SJSA1 (cell line): ENCODE results near the gene SOX13. TPM values are rescaled to one million over a fixed set of nuclear protein-coding genes. Genes with fewer than 3 reads are reported as not detected.

Experiments used
- DNase-seq, 2 experiments: peaks; one replicate each; pipeline ENCODE4 v3.0.0-alpha.2; 2015 to 2020; ENCODE audit warnings: low spot score in 2 of 2, low read depth in 1 of 2
- H3K27ac ChIP-seq: fragments of 250-450 bp; sonication (Bioruptor Pico); 2 replicates; pipeline ENCODE4 v1.5.1; 2020; ENCODE audit warnings: mild to moderate bottlenecking, moderate library complexity
- H3K27me3 ChIP-seq: fragments of 250-450 bp; sonication (Bioruptor Pico); replicated peaks from 2 replicates; pipeline ENCODE4 v1.5.1; 2020; ENCODE audit warnings: mild to moderate bottlenecking, moderate library complexity
- H3K36me3 ChIP-seq: fragments of 250-450 bp; sonication (Bioruptor Pico); 2 replicates; pipeline ENCODE4 v1.5.1; 2020; ENCODE audit warnings: mild to moderate bottlenecking
- H3K4me1 ChIP-seq: fragments of 250-450 bp; sonication (Bioruptor Pico); replicated peaks from 2 replicates; pipeline ENCODE4 v1.6.1; 2021; ENCODE audit warnings: mild to moderate bottlenecking
- H3K4me3 ChIP-seq: fragments of 250-450 bp; sonication (Bioruptor Pico); 2 replicates; pipeline ENCODE4 v1.5.1; 2020; ENCODE audit warnings: mild to moderate bottlenecking
- H3K9me3 ChIP-seq: fragments of 250-450 bp; sonication (Bioruptor Pico); replicated peaks from 2 replicates; pipeline ENCODE4 v1.5.1; 2020; ENCODE audit warnings: mild to moderate bottlenecking
- total RNA-seq: library from RNA; depleted of rRNA; stranded (reverse); fragments of >200 nt; shearing (Covaris generic); gene quantifications from 2 replicates; pipeline ENCODE4 v1.2.3, GENCODE V29; 2014

Gene SOX13
- total RNA-seq, 1 experiment from 2014 or later: 15.5 TPM

DNA sequence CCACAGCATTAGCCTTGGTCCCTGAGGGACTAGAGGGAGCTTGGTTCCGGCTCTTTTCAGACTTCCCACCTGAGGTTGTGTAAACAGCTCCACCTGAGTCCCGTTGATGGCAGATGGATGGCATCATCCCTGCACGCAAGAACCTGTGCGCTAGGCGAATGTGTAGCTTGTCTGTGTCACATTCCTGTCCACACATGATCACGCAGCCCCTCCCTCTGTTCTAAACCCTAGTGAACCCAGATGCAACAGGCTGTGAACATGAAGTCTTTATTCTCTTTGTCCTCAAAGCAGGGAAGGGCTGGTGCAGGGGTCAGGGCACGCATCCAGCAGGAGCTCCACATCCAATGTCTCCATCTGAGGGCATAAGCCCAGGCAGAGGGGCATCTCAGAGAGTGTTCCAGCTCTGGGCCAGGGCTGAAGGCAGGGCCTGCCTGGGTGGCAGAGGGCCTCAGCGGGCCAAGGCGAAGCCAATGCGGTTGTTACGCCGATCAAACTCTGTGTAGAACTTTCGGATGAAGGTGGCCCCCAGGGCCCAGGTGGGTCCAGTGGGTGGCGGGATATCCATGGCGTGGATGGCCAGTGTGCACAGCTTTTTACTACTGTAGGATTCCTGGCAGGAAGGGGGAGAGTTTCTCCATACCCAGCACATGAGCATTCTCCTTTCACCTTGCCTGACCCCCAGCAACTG lies 81.8 kb downstream of the SOX13 start:
- no peaks in the 10 kb centered on the region for H3K9me3 ChIP-seq
- DNase-seq: no peak
- H3K27ac ChIP-seq: no peak overlapping the region
- H3K4me1 ChIP-seq: peaks cover 17% of the 10 kb centered on the region
- peaks cover 3% of the 10 kb centered on the region; the same call in 1 of the 2 replicates for H3K36me3 ChIP-seq
- no peak overlapping the region for H3K4me3 ChIP-seq
- H3K27me3 ChIP-seq: no peaks in the 10 kb centered on the region

DNA sequence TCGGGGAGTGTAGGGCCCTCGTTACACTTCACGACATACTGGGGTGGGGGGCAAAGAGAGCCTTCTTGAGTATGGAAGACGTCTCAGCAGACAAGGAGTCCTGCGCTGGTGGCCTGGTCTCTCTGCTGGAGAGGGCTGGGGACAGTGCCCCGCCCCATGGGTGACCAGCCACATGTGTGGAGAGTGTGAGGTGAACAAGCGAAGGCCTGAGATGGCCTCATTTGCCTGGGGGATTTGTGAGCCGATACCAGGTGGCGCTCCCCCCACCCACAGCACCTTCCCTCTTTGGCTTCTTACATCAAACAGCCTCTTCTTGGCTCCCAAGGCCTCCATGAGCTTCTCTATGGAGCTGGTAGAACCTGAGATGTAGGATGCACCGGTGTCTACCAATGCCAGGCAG lies 83.0 kb downstream of the SOX13 start:
- Histone ChIP-seq H3K36me3 (peaks cover 3% of the 10 kb centered on the region; the same call in 1 of the 2 replicates), H3K27ac (no peak overlapping the region), H3K4me1 (peaks cover 17% of the 10 kb centered on the region), H3K9me3 (no peaks in the 10 kb centered on the region), H3K4me3 (no peak overlapping the region), H3K27me3 (no peaks in the 10 kb centered on the region)
- no peak for DNase-seq

DNA sequence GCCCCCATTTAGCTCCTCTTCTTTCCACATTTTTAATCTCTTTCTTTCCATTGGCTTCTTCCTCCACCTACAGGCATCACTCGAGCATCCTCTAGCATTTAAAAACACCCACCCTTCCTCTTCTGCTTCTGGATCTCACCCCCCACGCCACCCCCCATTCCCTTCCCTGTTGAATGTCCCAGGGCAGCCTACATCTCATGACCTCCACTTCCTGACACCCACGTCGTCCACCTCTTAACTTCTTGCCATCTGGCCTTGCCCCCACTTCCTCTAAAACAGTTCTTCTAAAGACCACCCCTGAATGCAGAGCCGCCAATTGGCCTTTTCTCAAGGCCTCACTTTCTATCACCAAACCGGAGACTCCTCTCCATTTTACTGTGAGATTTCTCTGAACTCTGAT lies 85.0 kb downstream of the SOX13 start:
- H3K4me3 ChIP-seq: no peak overlapping the region
- no peaks in the 10 kb centered on the region for H3K36me3 ChIP-seq
- no peaks in the 10 kb centered on the region for H3K4me1 ChIP-seq
- no peaks in the 10 kb centered on the region for H3K27me3 ChIP-seq
- no peak for DNase-seq
- no peaks in the 10 kb centered on the region for H3K9me3 ChIP-seq
- no peak overlapping the region for H3K27ac ChIP-seq

DNA sequence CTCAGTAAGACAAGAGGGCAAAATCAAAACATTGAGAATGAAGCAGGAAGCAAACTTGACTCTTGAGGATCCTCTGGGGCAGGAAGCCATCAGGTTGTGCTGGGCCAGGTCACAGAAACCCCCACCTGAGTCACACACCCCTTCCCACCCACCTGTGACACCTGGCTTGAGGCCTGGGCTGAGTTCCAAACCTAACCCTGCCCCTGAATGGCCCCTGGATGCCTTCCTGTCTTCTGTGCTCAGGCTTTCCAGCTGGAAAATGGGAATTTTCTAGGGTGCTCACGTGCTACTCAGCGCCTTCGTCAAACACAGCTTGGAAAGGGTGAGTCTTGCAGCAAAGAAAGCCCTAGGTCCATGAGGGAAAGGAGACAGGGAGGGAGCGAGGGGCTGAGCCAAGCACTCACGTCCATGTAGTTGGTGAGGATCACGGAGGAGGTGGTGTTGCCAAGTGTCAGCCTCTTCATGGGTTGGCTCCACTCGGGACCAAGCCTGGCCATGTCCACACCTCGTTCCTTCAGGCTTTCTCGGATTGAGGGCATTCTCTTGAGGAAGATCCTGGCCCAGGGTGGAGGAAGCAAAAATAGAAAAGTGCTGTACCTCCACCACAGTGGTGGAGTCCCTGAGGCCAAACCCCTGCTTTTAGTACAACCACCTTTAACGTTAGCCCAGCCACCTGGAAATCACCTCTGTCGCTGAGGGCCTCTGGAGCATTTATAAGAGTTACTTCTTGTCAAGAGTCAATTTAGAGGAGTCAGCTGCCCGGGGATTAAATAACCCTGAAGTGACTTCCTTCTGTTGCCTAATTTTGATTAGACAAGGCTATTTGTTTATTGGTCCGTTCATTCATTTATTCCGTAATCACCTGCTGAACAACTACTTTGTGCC lies 88.9 kb downstream of the SOX13 start:
- no peak overlapping the region for H3K4me3 ChIP-seq
- no peak for DNase-seq
- no peaks in the 10 kb centered on the region for H3K9me3 ChIP-seq
- H3K36me3 ChIP-seq: no peaks in the 10 kb centered on the region
- no peak overlapping the region for H3K27ac ChIP-seq
- no peaks in the 10 kb centered on the region for H3K27me3 ChIP-seq
- no peaks in the 10 kb centered on the region for H3K4me1 ChIP-seq

DNA sequence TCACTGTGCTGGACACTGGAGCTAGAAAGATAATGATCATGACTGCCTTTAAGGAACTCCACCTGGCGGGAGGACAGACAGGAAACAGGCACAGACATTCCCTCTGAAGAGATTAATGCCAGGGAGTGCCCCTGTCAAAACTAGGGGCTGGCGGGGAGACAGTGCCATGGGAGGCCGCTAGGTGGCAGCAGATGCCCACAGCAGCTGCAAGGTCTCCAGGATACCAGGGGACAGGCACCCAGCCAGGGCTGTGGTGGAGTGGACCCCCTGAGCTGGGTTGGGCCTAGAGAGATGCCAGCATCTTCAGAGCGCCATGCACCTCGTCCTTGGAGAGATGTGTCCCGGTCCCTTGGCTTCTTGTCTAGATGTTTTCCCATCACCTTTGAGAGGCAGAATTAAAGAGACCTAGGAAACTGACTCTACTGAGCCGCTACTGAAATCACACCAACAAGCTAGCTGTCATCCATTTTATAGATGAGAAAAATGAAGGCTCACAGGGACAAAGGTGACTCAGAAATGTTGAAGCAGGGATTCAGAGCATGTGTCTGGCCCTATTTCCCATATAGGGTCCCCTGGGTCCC lies 89.7 kb downstream of the SOX13 start:
- Histone ChIP-seq H3K27ac (no peak overlapping the region), H3K4me3 (no peak overlapping the region), H3K27me3 (no peaks in the 10 kb centered on the region), H3K36me3 (no peaks in the 10 kb centered on the region), H3K4me1 (no peaks in the 10 kb centered on the region), H3K9me3 (no peaks in the 10 kb centered on the region)
- DNase-seq: peak; percentile 74 to 75

DNA sequence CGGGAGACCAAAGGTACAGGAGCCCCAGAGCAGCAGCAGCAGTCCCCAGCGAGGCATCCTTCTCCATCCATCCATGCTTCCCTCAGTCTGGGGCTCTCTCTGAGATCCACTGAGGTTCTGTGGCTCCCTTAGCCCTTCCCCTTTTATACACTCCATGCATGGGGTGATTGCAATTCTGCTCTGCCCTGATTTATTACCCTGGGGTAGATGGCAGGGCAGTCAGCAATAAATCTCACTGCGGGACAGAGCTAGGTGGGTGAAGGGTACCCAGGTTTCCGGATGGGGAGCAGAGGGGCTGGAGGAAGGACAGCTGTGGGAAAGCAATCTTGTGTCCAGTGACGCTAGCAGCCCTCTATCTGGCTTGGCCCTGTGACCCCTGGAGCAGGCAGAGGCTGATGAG lies 93.3 kb downstream of the SOX13 start, which contains the start of gene REN:
TSS of gene REN (minus strand) at position 119 of the 400 bp plus-strand sequence. CDS start at position 75, 44 bp downstream.
- Histone ChIP-seq H3K4me3 (no peak within 1 kb of the TSS), H3K36me3 (no peaks in the 10 kb centered on the region), H3K27me3 (no peaks in the 10 kb centered on the region), H3K4me1 (peaks cover 3% of the 10 kb centered on the region), H3K9me3 (peaks cover 18% of the 10 kb centered on the region), H3K27ac (no peak within 1 kb of the TSS)
- DNase-seq: no peak

DNA sequence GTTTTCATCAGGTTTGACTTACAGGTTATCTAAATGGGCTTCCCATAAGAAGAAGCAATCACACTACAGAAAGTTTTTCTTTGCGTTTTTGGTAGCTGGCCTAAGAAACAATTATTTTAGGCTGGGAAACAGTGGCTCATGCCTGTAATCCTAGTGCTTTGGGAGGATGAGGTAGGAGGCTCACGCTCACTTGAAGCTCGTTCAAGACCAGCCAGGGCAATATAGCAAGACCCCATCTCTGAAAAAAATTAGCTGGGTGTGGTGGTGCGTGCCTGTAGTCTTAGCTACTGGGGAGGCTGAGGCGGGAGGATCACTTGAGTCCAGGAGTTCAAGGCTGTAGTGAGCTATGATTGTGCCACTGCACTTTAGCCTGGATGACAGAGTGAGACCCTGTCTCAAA lies 94.8 kb downstream of the SOX13 start:
- peaks cover 18% of the 10 kb centered on the region for H3K9me3 ChIP-seq
- no peak overlapping the region for H3K27ac ChIP-seq
- no peak for DNase-seq

DNA sequence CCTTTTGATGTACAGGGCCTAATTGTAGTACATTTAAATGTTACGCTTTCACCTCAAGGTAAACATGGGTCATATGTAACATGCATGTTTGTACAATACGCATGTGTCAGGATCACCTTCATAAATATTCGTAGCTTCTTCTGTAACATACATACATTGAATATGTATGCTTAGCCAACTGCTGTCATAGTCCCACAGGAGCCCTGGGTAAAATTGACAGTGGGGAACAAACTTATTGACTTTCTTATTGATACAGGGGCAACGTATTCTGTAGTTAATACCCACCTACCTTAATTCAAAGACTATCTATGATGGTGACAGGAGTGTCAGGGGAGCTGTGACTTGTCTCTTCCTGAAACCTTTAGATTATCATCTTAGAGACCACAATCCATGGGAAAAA lies 96.9 kb downstream of the SOX13 start:
- H3K4me1 ChIP-seq: peaks cover 16% of the 10 kb centered on the region
- no peak overlapping the region for H3K4me3 ChIP-seq
- no peak for DNase-seq
- H3K27me3 ChIP-seq: no peaks in the 10 kb centered on the region
- no peaks in the 10 kb centered on the region for H3K36me3 ChIP-seq
- H3K27ac ChIP-seq: no peak overlapping the region
- peaks cover 18% of the 10 kb centered on the region for H3K9me3 ChIP-seq

More for the DNA sequence above, 94.8 kb downstream of the SOX13 start:
- Histone ChIP-seq H3K36me3 (no peaks in the 10 kb centered on the region), H3K4me3 (no peak overlapping the region), H3K27me3 (no peaks in the 10 kb centered on the region), H3K4me1 (peaks cover 16% of the 10 kb centered on the region)

DNA sequence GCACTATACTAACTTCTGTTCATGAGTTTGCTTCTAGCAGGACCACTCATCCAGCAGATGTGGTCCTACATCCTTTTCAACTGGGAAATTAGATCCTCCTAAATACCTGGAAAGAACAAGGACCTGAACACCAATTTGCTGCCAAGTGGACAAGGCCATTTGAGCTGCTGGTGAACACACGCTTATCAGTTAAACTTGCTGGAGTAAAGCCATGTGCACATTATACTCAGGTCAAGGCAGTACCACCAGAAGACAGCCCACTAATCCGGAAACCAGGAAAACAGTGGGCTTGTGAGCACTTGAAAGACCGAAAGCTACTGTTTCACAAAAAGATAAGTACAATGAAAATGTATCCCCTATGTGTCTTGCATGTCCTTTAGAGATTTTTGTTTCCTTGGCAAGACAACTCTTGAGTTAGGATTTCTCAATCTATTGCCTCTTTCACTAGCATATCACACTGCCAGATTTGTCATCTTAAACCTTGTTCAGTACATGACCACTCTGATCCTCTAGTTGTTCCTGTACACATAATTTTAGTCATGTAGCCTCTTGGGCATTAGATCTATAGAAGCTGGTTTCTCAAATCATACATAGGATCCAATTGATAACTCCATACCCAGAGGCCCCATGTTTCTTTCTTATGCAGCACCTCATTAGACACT lies 97.7 kb downstream of the SOX13 start:
- peaks cover 18% of the 10 kb centered on the region for H3K9me3 ChIP-seq
- H3K4me3 ChIP-seq: no peak overlapping the region
- no peak for DNase-seq

DNA sequence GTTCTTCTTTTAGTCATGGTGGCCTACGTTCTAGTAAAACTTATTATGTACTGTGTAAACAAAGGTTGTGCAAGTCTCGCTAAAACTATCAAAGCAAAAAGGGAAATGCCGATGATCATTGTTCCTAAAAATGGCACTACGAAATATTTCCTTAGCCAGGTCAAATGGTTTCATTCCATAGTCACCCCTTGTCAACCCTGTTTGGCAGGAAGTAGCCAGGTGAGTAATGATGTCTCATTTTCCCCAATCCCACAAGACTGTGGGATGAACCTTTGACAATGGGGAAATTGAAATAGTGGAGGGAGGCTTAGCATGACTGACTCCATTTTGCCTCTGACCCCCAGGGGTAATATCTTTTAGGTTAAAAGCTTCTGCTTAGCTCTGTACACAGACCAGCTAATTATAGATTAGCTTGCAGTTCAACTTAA lies 98.8 kb downstream of the SOX13 start:
- H3K4me1 ChIP-seq: peaks cover 16% of the 10 kb centered on the region
- H3K27ac ChIP-seq: 0 out of 2 replicates have a peak overlapping the region, but pooled peaks have one; percentile 29

More for the DNA sequence above, 97.7 kb downstream of the SOX13 start:
- Histone ChIP-seq H3K4me1 (peaks cover 16% of the 10 kb centered on the region), H3K36me3 (no peaks in the 10 kb centered on the region), H3K27ac (no peak overlapping the region), H3K27me3 (no peaks in the 10 kb centered on the region)

DNA sequence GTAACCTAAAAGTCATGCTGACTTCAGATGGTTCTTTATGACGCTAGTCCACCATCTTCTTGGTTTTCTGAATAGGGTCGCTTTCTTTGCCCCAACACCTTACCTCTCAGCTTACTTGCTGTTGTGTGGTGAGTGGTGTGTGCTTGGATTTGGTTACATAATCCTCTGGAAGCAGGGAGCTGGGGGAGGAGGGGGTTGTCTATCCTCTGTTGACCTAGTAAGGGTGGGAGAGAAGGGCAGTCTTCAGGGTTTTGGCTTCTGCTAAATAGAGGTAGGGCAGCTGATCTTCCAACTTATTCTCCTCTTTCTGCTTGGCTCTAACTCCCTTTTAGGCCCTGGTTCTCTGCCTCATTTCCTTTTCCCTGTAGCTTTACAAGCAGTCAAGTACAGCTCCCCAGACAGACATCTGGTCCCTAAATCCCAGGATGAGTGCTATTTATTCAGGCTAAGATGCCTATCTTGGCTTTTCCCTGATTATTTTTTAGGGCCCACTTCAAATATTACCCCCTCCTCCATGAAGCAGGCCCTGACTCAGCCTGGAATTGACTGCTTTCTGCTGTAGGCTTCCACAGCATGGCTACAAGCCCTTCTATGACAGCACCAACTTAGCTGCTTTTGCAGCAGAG lies 99.6 kb downstream of the SOX13 start:
- peaks cover 16% of the 10 kb centered on the region for H3K4me1 ChIP-seq
- H3K27ac ChIP-seq: 0 out of 2 replicates have a peak overlapping the region, but pooled peaks have one; percentile 9
- no peak for DNase-seq
- H3K27me3 ChIP-seq: no peaks in the 10 kb centered on the region
- H3K9me3 ChIP-seq: peaks cover 18% of the 10 kb centered on the region
- H3K4me3 ChIP-seq: no peak overlapping the region
- no peaks in the 10 kb centered on the region for H3K36me3 ChIP-seq

More for the DNA sequence above, 98.8 kb downstream of the SOX13 start:
- Histone ChIP-seq H3K4me3 (no peak overlapping the region), H3K9me3 (peaks cover 18% of the 10 kb centered on the region), H3K27me3 (no peaks in the 10 kb centered on the region), H3K36me3 (no peaks in the 10 kb centered on the region)
- DNase-seq: peak in 1 of 2 experiments; percentile 51

DNA sequence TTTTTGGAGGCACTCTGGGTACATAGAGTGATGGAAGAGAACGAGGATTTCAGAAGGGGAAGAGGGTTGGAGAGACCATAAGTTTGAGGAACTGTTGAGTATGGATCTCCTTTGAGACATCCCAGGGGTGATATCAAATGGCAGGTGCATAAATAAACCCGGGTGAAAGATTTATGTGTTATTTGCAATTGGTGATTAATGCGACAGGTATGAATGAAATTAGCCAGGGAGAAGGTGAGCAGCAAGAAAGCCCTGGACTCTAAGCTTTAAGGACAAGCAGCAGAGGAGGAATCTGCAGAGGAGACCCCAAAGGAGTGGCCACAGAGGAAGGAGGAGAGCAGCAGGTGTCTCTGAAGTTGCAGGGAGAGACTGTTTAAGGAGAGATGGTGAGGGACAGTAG lies 102.0 kb downstream of the SOX13 start:
- no peak overlapping the region for H3K4me3 ChIP-seq
- H3K9me3 ChIP-seq: peaks cover 9% of the 10 kb centered on the region
- no peaks in the 10 kb centered on the region for H3K36me3 ChIP-seq
- H3K4me1 ChIP-seq: peaks cover 16% of the 10 kb centered on the region
- H3K27me3 ChIP-seq: no peaks in the 10 kb centered on the region
- H3K27ac ChIP-seq: no peak overlapping the region
- DNase-seq: no peak

DNA sequence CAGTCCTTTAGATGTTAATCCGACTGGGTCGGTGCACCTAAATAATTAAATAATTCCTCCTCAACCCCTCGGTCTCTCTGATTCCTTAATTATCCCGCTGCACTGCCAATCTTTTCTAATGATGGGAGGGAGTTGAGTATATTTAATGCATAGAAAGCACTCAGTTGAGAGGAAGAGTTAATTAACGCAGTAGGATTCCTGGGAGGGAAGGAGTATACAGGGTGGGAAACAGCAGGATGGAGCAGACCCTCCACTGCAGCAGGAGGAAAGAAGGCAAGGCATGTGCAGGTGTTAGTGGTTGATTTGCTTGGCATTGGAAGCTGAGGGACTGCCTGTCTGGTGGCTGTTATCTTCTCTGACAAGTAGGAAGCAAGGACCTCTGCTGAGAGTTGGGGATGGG lies 103.1 kb downstream of the SOX13 start:
- no peaks in the 10 kb centered on the region for H3K27me3 ChIP-seq
- H3K36me3 ChIP-seq: no peaks in the 10 kb centered on the region
- no peak for DNase-seq
- no peak overlapping the region for H3K4me3 ChIP-seq
- H3K4me1 ChIP-seq: peaks cover 15% of the 10 kb centered on the region
- no peak overlapping the region for H3K27ac ChIP-seq
- no peaks in the 10 kb centered on the region for H3K9me3 ChIP-seq
